ENCODE data around the gene MAP3K15. TPM values are rescaled to one million over a fixed set of nuclear protein-coding genes. Genes with fewer than 3 reads are reported as not detected.
"Not testable (repeated sequence)": the region's sequence is repeated elsewhere in the genome, so short reads cannot be mapped to it uniquely, and the experiment has no call there.

Gene MAP3K15
- total RNA-seq, 1 experiment from 2014 or later, result 0.06 TPM

GRCh38 chrX:19487520-19488200 lies 27.6 kb downstream of the MAP3K15 start:
- no peak overlapping the region for H3K27ac ChIP-seq (ENCODE audit: low read depth, low read length, poor library complexity, severe bottlenecking)
- BruUV-seq (replicated peaks), result no TSS peak
- no peak for DNase-seq (ENCODE audit: low spot score)
- H3K4me1 ChIP-seq (ENCODE audit: insufficient read depth, low read length, poor library complexity, severe bottlenecking), result no peaks in the 10 kb centered on the region
- ChIA-PET CTCF (no interaction called here), POLR2A (ENCODE audit: low non-redundant PET) (no interaction called here)
- no peaks in the 10 kb centered on the region for H3K27me3 ChIP-seq (replicated peaks; ENCODE audit: insufficient read depth, low read depth, low read length, poor library complexity)
- H3K9me3 ChIP-seq (ENCODE audit: low read depth, low read length, poor library complexity, severe bottlenecking), result no peaks in the 10 kb centered on the region
- intact Hi-C loops (cut with micrococcal nuclease; ENCODE audit: unreplicated experiment), result no loop called here
- no peak overlapping the region for H3K4me3 ChIP-seq (ENCODE audit: low read depth, low read length, poor library complexity, severe bottlenecking)
- H3K36me3 ChIP-seq (ENCODE audit: insufficient read depth, low read length, poor library complexity, severe bottlenecking), result no peaks in the 10 kb centered on the region
- no peak for TF ChIP-seq EZH2 (IDR thresholded peaks at IDR 0.05; ENCODE audit: borderline replicate concordance, low read depth, low read length, poor library complexity, severe bottlenecking)
- TF ChIP-seq, protein P1, sequence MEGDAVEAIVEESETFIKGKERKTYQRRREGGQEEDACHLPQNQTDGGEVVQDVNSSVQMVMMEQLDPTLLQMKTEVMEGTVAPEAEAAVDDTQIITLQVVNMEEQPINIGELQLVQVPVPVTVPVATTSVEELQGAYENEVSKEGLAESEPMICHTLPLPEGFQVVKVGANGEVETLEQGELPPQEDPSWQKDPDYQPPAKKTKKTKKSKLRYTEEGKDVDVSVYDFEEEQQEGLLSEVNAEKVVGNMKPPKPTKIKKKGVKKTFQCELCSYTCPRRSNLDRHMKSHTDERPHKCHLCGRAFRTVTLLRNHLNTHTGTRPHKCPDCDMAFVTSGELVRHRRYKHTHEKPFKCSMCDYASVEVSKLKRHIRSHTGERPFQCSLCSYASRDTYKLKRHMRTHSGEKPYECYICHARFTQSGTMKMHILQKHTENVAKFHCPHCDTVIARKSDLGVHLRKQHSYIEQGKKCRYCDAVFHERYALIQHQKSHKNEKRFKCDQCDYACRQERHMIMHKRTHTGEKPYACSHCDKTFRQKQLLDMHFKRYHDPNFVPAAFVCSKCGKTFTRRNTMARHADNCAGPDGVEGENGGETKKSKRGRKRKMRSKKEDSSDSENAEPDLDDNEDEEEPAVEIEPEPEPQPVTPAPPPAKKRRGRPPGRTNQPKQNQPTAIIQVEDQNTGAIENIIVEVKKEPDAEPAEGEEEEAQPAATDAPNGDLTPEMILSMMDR (conservative IDR thresholded peaks at IDR 0.05; ENCODE audit: low read depth, low read length), result no peak

GRCh38 chrX:19479458-19479857 lies 35.9 kb downstream of the MAP3K15 start:
- intact Hi-C loops (cut with micrococcal nuclease; ENCODE audit: unreplicated experiment), result no loop called here
- no TSS peak for BruUV-seq (replicated peaks)
- ChIA-PET POLR2A (ENCODE audit: low non-redundant PET) (no interaction called here), CTCF (no interaction called here)
- H3K4me1 ChIP-seq (ENCODE audit: insufficient read depth, low read length, poor library complexity, severe bottlenecking), result no peaks in the 10 kb centered on the region
- H3K27me3 ChIP-seq (replicated peaks; ENCODE audit: insufficient read depth, low read depth, low read length, poor library complexity), result no peaks in the 10 kb centered on the region
- no peak for TF ChIP-seq EZH2 (IDR thresholded peaks at IDR 0.05; ENCODE audit: borderline replicate concordance, low read depth, low read length, poor library complexity, severe bottlenecking)
- TF ChIP-seq, protein P1 (conservative IDR thresholded peaks at IDR 0.05; ENCODE audit: low read depth, low read length), result no peak
- no peaks in the 10 kb centered on the region for H3K36me3 ChIP-seq (ENCODE audit: insufficient read depth, low read length, poor library complexity, severe bottlenecking)
- DNase-seq (ENCODE audit: low spot score), result no peak
- no peaks in the 10 kb centered on the region for H3K9me3 ChIP-seq (ENCODE audit: low read depth, low read length, poor library complexity, severe bottlenecking)
- no peak overlapping the region for H3K27ac ChIP-seq (ENCODE audit: low read depth, low read length, poor library complexity, severe bottlenecking)
- H3K4me3 ChIP-seq (ENCODE audit: low read depth, low read length, poor library complexity, severe bottlenecking), result no peak overlapping the region

GRCh38 chrX:19468383-19468782 lies 46.9 kb downstream of the MAP3K15 start:
- H3K36me3 ChIP-seq (ENCODE audit: insufficient read depth, low read length, poor library complexity, severe bottlenecking); H3K9me3 ChIP-seq (ENCODE audit: low read depth, low read length, poor library complexity, severe bottlenecking); H3K4me3 ChIP-seq (ENCODE audit: low read depth, low read length, poor library complexity, severe bottlenecking); BruUV-seq (replicated peaks); DNase-seq (ENCODE audit: low spot score); H3K27ac ChIP-seq (ENCODE audit: low read depth, low read length, poor library complexity, severe bottlenecking); intact Hi-C loops (cut with micrococcal nuclease; ENCODE audit: unreplicated experiment); POLR2A ChIA-PET (ENCODE audit: low non-redundant PET); CTCF ChIA-PET; H3K27me3 ChIP-seq (replicated peaks; ENCODE audit: insufficient read depth, low read depth, low read length, poor library complexity); H3K4me1 ChIP-seq (ENCODE audit: insufficient read depth, low read length, poor library complexity, severe bottlenecking): not testable (repeated sequence)

- Histone ChIP-seq H3K9me3 (ENCODE audit: low read depth, low read length, poor library complexity, severe bottlenecking) (no peaks in the 10 kb centered on the region), H3K27ac (ENCODE audit: low read depth, low read length, poor library complexity, severe bottlenecking) (no peak overlapping the region), H3K27me3 (replicated peaks; ENCODE audit: insufficient read depth, low read depth, low read length, poor library complexity) (peaks cover 3% of the 10 kb centered on the region), H3K4me3 (ENCODE audit: low read depth, low read length, poor library complexity, severe bottlenecking) (no peak overlapping the region), H3K4me1 (ENCODE audit: insufficient read depth, low read length, poor library complexity, severe bottlenecking) (no peaks in the 10 kb centered on the region), H3K36me3 (ENCODE audit: insufficient read depth, low read length, poor library complexity, severe bottlenecking) (no peaks in the 10 kb centered on the region)
- intact Hi-C loops (cut with micrococcal nuclease; ENCODE audit: unreplicated experiment), result no loop called here
- ChIA-PET POLR2A (ENCODE audit: low non-redundant PET) (no interaction called here), CTCF (no interaction called here)
- BruUV-seq (replicated peaks), result no TSS peak
- TF ChIP-seq, protein P1 (conservative IDR thresholded peaks at IDR 0.05; ENCODE audit: low read depth, low read length), result no peak
- TF ChIP-seq EZH2 (IDR thresholded peaks at IDR 0.05; ENCODE audit: borderline replicate concordance, low read depth, low read length, poor library complexity, severe bottlenecking), result no peak
- no peak for DNase-seq (ENCODE audit: low spot score)
Observed at GRCh38 chrX:19462879-19463278, 52.4 kb downstream of the MAP3K15 start.
